Anterior cingulate cortex (tissue), 58 donors: ENCODE data around the gene FGF14.

ENCODE experiments used
- DNase-seq, 58 donors: peaks; one replicate each; lab custom pipeline; 2025; lab: John Stamatoyannopoulos, UW

FGF14 gene

GRCh38 chr13:102401766-102402165, at the start of gene FGF14:
Gene FGF14 (minus strand): TSS chr13:102402048.
- DNase-seq, result no peak

DNA sequence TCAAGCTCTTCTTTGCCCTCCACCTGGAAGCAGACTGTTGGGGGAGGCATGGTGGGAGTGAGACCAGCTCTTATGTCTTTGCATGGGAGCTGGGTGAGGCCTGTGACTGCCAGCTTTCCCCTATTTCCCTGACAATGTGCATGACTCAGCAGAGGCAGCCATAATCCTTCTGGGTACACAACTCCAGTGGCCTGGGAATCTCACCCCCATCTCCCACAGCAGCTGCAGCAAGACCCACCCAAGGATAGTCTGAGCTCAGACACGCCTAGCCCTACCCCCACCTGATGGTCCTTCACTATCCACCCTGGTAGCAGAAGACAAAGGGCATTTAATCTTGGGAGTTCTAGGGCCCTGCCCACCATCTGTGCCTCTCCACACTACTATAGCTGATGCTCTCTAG, 41.4 kb upstream of the FGF14 start:
- no peak for DNase-seq

- no peak for DNase-seq
Observed at GRCh38 chr13:102441085-102441484, 39.2 kb upstream of the FGF14 start.

GRCh38 chr13:102440259-102440936, 38.5 kb upstream of the FGF14 start:
- DNase-seq, result no peak

DNA sequence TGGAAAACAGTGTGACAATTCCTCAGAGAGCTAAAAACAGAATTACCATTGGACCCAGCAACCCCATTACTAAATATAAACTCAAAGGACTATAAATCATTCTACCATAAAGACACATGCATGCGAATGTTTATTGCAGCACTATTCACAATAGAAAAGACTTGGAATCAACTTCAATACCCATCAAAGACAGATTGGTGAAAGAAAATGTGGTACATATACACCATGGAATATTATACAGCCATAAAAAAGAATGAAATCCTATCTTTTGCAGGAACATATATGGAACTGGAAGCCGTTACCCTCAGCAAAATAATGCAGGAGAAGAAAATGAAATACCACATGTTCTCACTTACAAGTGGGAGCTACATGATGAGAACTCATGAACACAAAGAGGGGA, 20.8 kb upstream of the FGF14 start:
- DNase-seq, result no peak

- DNase-seq, result no peak
Observed at GRCh38 chr13:102405499-102406100, 3.8 kb upstream of the FGF14 start.

- DNase-seq, result peak in 51 of 58 donors; percentile 2 to 85 (median 50)
Observed at GRCh38 chr13:102402290-102402689, 442 bp upstream of the FGF14 start.

DNA sequence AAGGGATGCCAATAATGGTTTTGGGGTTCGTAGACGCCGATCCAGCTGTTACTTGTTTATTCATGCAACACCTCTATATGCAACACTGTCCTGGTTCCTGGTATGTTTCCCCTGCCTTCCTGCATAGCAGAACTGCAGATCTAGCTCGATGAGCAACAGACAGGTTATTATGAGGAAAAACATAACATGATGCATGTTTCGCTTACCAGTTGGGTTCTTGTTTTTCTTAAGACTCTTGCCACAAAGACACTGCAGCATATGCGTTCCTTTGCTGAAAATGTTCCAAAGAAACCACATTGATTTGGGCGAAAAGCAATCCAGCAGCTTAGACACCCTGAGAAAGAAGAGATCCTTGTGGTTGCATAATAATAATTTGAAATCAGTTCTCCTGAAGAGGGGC, 583 bp downstream of the FGF14 start:
- DNase-seq, result peak in 1 of 58 donors; percentile 11

DNA sequence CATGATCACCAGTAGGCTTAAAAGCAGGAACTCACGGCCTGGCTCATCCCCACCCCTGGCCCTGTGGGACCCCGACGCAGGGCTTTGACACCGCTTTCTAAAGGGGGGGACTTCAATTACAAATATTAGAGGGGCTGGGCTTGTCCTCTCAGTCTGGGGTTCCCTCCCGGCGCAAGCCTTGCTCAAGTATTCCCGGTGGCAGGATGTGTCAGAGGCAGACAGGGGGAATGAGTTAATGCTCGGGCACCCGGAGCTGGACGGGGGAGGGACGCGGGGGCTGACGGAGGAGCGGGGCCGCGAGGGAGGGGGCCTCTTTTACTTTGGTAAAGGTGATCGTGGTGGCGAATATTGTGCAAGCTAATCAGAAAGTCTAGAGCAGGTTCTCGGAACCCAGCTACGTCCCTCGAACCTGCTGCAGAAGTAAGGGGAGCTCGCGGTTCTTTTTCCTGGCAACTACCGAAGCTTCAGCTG, 1.1 kb downstream of the FGF14 start:
- peak in 37 of 58 donors; percentile 1 to 64 (median 27) for DNase-seq

DNA sequence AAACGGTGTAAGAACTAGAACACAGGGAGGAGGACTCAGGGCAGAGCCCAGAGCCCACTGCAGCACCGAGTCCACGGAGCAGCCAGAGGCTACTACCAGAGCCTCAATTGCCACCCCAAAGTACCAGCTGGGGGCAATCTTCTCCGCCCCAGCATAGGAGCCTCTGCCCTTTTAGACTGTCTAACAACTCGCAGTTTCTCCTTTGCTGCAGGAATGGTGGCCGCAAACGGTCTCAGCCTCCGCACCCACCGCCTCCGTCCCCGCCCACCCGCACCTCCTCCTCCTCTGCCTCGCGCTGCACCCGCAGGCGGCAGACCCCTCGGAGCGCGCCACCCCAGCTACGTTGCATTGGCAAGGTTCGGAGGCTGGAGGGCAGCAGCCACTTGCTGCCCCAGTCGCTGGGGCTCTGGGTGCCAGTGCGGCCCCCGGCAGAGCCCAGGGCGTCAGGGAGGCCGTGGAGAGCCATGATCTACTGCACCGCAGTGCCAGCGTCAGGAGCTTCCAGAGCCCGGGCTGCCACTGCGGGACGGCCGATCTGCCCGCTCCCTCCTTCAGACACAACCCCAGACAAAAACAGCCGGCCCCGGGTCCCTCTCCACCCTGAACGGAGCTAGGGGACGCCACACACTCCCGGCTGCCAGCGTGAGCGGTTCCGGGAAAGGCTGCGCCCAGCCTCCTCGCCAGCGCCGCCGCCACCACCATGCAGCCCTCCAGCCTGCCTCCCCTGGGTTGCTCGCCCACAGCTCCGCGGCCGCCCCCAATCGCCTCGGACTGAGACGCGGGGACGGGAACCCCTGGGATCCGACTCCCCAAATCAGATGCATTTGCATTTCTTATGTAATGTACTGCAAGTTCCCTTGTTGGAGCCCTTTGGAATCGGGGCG, 1.8 kb downstream of the FGF14 start:
- peak in 34 of 58 donors; percentile 4 to 60 (median 24) for DNase-seq

DNA sequence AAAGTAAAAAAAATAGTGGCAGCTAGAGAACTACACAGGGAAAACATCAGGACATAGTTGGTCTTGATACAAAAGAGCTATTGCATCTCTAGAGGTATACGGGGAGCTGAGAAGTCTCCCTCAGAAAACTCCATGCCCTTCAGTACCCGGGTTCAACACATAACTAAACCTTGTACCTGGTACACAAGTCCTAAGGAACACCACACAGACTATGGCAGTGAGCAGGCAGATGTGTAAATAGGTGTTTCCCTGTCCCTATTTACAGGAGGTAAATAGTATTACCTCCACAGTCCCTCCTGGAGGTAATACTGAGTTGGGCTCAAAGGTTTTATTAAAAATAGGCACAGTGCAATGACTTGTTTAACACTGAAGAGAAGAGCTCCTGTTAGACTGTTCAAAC, 5.9 kb downstream of the FGF14 start:
- no peak for DNase-seq

DNA sequence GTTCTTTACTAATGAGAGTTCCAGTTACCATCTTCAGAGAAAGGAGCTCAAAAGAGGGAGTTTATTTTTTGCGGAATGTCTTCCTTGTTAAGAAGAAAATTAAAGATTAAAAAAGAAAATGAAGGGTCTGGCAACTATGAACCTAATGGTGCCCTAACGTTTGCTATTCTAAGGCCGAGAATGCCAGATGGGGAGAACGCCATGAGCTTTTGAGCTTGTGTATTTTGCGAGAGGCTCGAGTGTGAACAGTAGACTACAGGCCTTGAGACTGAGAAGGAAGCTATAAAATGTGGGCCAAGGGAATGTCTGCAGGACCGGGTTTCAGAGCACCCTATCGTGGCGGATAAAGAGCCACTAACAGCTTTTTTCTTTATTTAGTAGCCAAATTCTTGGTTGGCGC, 6.7 kb downstream of the FGF14 start:
- no peak for DNase-seq

GRCh38 chr13:102394158-102395053, 7.4 kb downstream of the FGF14 start:
- DNase-seq, result peak; percentile 7 to 91 (median 82)

- no peak for DNase-seq
Observed at GRCh38 chr13:102392481-102393209, 9.2 kb downstream of the FGF14 start.

- no peak for DNase-seq
Observed at GRCh38 chr13:102386461-102386860, 15.4 kb downstream of the FGF14 start.

DNA sequence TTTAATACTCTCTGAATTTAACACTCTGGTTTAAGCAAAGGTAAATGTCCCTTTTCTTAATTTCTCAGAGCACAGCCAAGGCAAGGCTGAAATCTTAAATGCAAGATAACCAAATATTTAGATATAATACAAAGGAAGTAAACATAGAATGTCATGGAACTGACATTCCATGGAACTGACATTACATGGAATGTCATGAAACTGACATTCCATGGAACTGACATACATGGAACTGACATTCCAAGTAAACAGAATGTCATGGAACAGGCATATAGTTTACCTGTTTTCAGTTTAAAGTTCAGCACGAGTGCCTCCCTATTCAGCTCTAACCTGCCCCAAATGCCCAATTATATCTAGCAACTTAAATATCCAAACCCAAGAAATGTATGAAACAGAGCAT, 21.8 kb downstream of the FGF14 start:
- DNase-seq, result no peak

DNA sequence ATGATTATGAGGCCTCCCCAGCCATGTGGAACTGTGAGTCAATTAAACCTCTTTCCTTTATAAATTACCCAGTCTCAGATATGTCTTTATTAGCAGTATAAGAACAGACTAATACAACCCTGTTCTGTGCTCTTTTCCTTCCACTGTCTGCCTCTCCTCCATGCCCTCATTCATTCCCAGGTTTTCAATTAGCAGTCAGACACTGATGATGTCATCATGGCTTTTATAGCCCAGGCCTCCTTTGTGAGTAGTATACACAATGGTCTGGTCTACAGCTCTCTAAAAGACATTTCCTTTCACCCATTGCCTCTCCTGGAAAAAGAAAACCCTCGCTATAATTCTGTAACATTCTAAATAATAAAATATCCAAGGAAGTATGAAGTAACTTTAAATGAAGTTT, 25.5 kb downstream of the FGF14 start:
- DNase-seq, result no peak

GRCh38 chr13:102374726-102375125, 27.1 kb downstream of the FGF14 start:
- DNase-seq, result no peak

DNA sequence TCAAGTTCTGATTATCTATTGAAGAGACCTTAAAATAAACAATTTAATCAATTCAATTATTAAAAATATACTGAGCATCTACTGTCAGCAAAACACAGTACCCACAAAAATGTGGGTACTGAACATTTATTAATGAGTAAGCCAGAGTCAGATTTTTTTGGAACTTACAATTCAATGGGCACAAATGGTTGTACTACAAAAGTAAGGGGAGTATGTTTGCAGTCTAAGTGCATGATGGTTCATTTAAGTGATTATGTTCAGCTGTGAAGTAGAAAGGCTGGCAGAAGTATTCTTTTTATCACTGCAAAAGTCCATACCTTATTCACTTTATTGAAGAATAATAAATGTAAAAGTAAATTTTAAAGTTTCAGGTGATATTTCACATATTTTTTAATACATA, 27.6 kb downstream of the FGF14 start:
- no peak for DNase-seq

GRCh38 chr13:102373221-102373620, 28.6 kb downstream of the FGF14 start:
- DNase-seq, result no peak
